Muscle of arm (tissue), 12 donors: ENCODE measurements around the gene CNN3. TPM values are rescaled to one million over a fixed set of nuclear protein-coding genes. Genes with fewer than 3 reads are reported as not detected.

ENCODE experiments used
- DNase-seq: peaks from one replicate; pipeline ENCODE4 v3.0.0-alpha.2; 2013
- polyA plus RNA-seq, 12 donors: library from polyadenylated mRNA; unstranded; fragments of 120-200 nt; gene quantifications; one replicate each; pipeline ENCODE4 v1.2.1, GENCODE V29; 2013; ENCODE audit not compliant: insufficient read length in 12 of 12

The CNN3 gene
- polyA plus RNA-seq, 12 donors = 320 to 762 (median 450) TPM

DNA sequence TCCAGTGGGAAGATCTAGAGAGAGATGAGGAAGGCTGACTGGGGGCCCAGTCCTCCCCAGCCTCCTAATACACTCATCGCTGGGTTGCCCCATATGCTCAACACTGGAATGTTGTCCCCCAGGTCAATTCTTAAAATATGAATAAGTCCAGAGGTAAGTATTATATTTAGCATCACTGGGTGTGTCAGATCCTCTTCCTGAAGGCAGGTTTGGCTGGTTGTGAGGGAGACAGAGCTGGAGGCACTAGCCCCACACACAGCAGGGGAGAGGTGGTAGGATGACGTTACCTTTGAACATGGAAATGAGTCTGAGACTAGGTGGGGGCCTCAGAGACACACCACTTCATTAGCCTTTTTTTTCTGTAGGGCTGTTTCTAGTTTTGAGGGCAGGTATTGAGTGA lies 64.2 kb downstream of the CNN3 start:
- no peak for DNase-seq

GRCh38 chr1:94859174-94859573 lies 67.7 kb downstream of the CNN3 start:
- DNase-seq = no peak

- DNase-seq = no peak
Observed at GRCh38 chr1:94858276-94858675, 68.6 kb downstream of the CNN3 start.

DNA sequence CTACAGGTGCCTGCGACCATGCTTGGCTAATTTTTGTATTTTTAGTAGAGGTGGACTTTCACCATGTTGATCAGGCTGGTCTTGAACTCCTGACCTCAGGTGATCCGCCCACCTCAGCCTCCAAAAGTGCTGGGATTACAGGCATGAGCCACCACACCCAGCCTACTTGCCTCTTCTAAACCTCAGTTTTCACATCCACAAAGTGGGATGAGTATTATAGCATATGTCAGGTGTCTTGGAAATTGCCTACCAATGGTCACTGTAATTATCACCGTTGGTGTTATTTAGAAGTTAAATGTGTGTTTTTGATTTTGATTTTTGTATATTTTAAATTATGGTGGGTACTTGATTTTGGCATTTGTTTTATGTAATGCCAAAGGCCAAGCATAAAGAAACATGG lies 70.0 kb downstream of the CNN3 start:
- DNase-seq = no peak

- DNase-seq = no peak
Observed at GRCh38 chr1:94856004-94856403, 70.9 kb downstream of the CNN3 start.

DNA sequence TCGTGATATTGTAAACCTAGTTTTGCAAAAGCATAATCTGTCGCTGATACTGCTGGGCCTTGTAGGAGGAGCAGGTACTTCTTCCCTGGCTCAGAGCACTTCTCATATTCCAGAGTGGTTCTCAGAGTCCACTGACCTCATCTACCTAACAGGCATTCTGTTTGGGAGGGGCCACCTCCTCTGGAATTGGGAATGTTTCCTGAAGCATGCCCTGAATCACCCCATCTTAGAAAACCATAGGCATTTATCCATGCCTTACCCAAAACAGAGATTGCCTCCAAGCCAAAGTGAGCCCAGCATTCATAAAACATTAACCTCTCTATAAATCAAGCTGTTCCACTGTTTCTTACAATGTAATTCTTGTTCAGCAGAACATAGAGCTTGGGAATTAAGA lies 71.6 kb downstream of the CNN3 start:
- no peak for DNase-seq

GRCh38 chr1:94854458-94855306 lies 72.2 kb downstream of the CNN3 start:
- peak; percentile 93 for DNase-seq

- DNase-seq = no peak
Observed at GRCh38 chr1:94852788-94853187, 74.1 kb downstream of the CNN3 start.

GRCh38 chr1:94851571-94851970 lies 75.3 kb downstream of the CNN3 start:
- DNase-seq = no peak

Other genes starting within 250 kb of the CNN3 start
- 10 to 100 TPM in 1 of 12 donors, 1 to 10 TPM in 10, not detected in 1; 3.3 to 16.2 (median 4.6) TPM for gene SLC44A3, start 106.8 kb downstream of the CNN3 start, polyA plus RNA-seq
- 1 to 10 TPM in 11 of 12 donors, not detected in 1; 1.4 to 8.2 (median 6.4) TPM for gene ALG14, start 145.8 kb upstream of the CNN3 start, polyA plus RNA-seq
- 10 to 100 TPM in 7 of 12 donors, 1 to 10 TPM in 4, not detected in 1; 3.2 to 19.5 (median 13.5) TPM for gene TLCD4, start 190.2 kb upstream of the CNN3 start, polyA plus RNA-seq